Germinal center (tissue), 1 donor: ENCODE data around the gene CCR7.
A peak's percentile ranks its signal among the peaks of the same experiment; 100 is the strongest.

Experiments used
- DNase-seq: peaks from one replicate; pipeline ENCODE4 v3.0.0; 2012; ENCODE audit warnings: mixed read lengths, low spot score

The CCR7 gene

GRCh38 chr17:40564883-40565768 lies at the start of gene CCR7:
TSS of gene CCR7 (minus strand) at chr17:40565472. CDS start at chr17:40565409, 63 bp downstream.
- no peak for DNase-seq

GRCh38 chr17:40614431-40615067 lies 49.3 kb upstream of the CCR7 start:
- no peak for DNase-seq

- DNase-seq, result no peak
These were observed 48.3 kb upstream of the CCR7 start for GRCh38 chr17:40613467-40614154.

- DNase-seq, result no peak
These were observed 47.5 kb upstream of the CCR7 start for GRCh38 chr17:40612599-40613244.

- DNase-seq, result no peak
These were observed 46.7 kb upstream of the CCR7 start for GRCh38 chr17:40611840-40612474.

- DNase-seq, result no peak
These were observed 45.1 kb upstream of the CCR7 start for GRCh38 chr17:40610359-40610758.

- no peak for DNase-seq
These were observed 42.8 kb upstream of the CCR7 start for GRCh38 chr17:40608061-40608581.

- DNase-seq, result no peak
These were observed 42.4 kb upstream of the CCR7 start for GRCh38 chr17:40607641-40608040.

GRCh38 chr17:40606548-40607353 lies 41.5 kb upstream of the CCR7 start:
- DNase-seq, result no peak

- no peak for DNase-seq
These were observed 40.0 kb upstream of the CCR7 start for GRCh38 chr17:40605306-40605705.

- DNase-seq, result no peak
These were observed 39.2 kb upstream of the CCR7 start for GRCh38 chr17:40604327-40605080.

GRCh38 chr17:40602445-40603443 lies 37.5 kb upstream of the CCR7 start:
- DNase-seq, result no peak

- no peak for DNase-seq
These were observed 35.3 kb upstream of the CCR7 start for GRCh38 chr17:40600486-40601046.

GRCh38 chr17:40599468-40599763 lies 34.1 kb upstream of the CCR7 start:
- no peak for DNase-seq

GRCh38 chr17:40598619-40599467 lies 33.6 kb upstream of the CCR7 start:
- DNase-seq, result peak; percentile 74

GRCh38 chr17:40598301-40598618 lies 33.0 kb upstream of the CCR7 start:
- no peak for DNase-seq

- no peak for DNase-seq
These were observed 32.5 kb upstream of the CCR7 start for GRCh38 chr17:40597556-40598300.
